Heart right ventricle (tissue), 16 donors: ENCODE results near the gene WDHD1. TPM values are rescaled to one million over a fixed set of nuclear protein-coding genes. Genes with fewer than 3 reads are reported as not detected.

Experiments
- ATAC-seq, 8 donors: fragments of 200-7000 bp; cut with Tn5 transposase; one replicate each; pipeline ENCODE4 v1.9.1; 2020; ENCODE audit warnings: mild to moderate bottlenecking in 8 of 8, moderate library complexity in 8 of 8, moderate number of reproducible peaks in 1 of 8
- DNase-seq, 2 donors: peaks; one replicate each; pipeline ENCODE4 v3.0.0-alpha.2; 2020
- H3K27ac ChIP-seq, 10 donors: fragments of 200-600 bp; sonication (generic) in 2 of 10; one replicate each; pipeline versions ENCODE4 v1.5.0 to v1.8.0; 2020 to 2022; ENCODE audit warnings: mild to moderate bottlenecking in 3 of 10
- H3K27me3 ChIP-seq, 7 donors: fragments of 200-600 bp; one replicate each; pipeline ENCODE4 v1.8.0; 2021 to 2022; ENCODE audit warnings: mild to moderate bottlenecking in 2 of 7
- H3K36me3 ChIP-seq, 9 donors: fragments of 200-600 bp; sonication (generic) in 1 of 9; one replicate each; pipeline versions ENCODE4 v1.5.0 to v1.8.0; 2020 to 2022; ENCODE audit warnings: mild to moderate bottlenecking in 2 of 9
- H3K4me1 ChIP-seq, 9 donors: fragments of 200-600 bp; sonication (generic) in 1 of 9; one replicate each; pipeline versions ENCODE4 v1.5.0 to v1.8.0; 2020 to 2022; ENCODE audit warnings: mild to moderate bottlenecking in 4 of 9
- H3K4me3 ChIP-seq, 10 donors: fragments of 200-600 bp; sonication (generic) in 2 of 10; one replicate each; pipeline versions ENCODE4 v1.5.0 to v1.8.0; 2020 to 2022; ENCODE audit warnings: mild to moderate bottlenecking in 7 of 10, moderate library complexity in 2 of 10
- H3K9me3 ChIP-seq, 11 donors: fragments of 200-600 bp in 10 of 11; sonication (generic) in 2 of 11; one replicate each; pipeline versions ENCODE4 v1.5.0 to v1.8.0; 2013 to 2022; ENCODE audit warnings: mild to moderate bottlenecking in 2 of 11, control low read depth in 1 of 11, moderate library complexity in 1 of 11
- WGBS, 2 donors: extraction: QIAGEN DNeasy Blood & Tissue Kit; methylation state at CpG; one replicate each; pipeline ENCODE4 v1.1.7; 2013; ENCODE audit warnings: inconsistent platforms in 1 of 2; 5-methylcytosine and 5-hydroxymethylcytosine counted together
- intact Hi-C, 10 donors: fragments of 100-400 bp; cut with DNase I; formaldehyde crosslinking; loops; one replicate each; pipeline versions ENCODE4 v1.11.1 to v1.14.2; 2022
- long read RNA-seq, 3 donors: library from polyadenylated mRNA; unstranded; transcript quantifications; one replicate each; pipeline ENCODE4 v2.0.0, GENCODE V29; 2020 to 2021
- polyA plus RNA-seq, 2 donors: library from polyadenylated mRNA; stranded (reverse); fragments of 200-250 nt; gene quantifications; one replicate each; pipeline ENCODE4 v1.2.3, GENCODE V29; 2013
- total RNA-seq, 10 donors: library from RNA; stranded (reverse); fragmentation: NEBNext Ultra II Directional in 3 of 10; extraction: Animal tissue kit (Norgen Biotek cat#: 25700) in 3 of 10; gene quantifications; one replicate each; pipeline versions ENCODE4 v1.2.1 to v1.2.4, GENCODE V29; 2021 to 2023
- TF ChIP-seq, protein P1 (sequence below), 9 donors: fragments of 200-600 bp; sonication (generic) in 2 of 9; IDR thresholded peaks; one replicate each; pipeline versions ENCODE4 v1.5.0 to v1.8.0; 2021 to 2022; ENCODE audit warnings: antibody characterized with exemption in 9 of 9, mild to moderate bottlenecking in 5 of 9, moderate library complexity in 1 of 9
- donor health status: Arrhythmogenic right ventricular cardiomyopathy.
- donor health status: ischemic (EF 13 %, LVEDD 7.1; RV severe dilation, severe dysfunction).
- donor health status: healthy with polysubstance abuse.
- donor health status: DM: no; HTN: yes; CAD: no.
- donor health status: DM: no; HTN: no; CAD: no.
- donor health status: ischemic (EF 25% LVEDD 6.9; RV normal size, moderate dysfunction).
- donor health status: ischemic (EF 25% LVEDD 5.7; RV mildly dilated, moderate dysfunction).
- donor health status: healthy.
- donor health status: DM: yes; HTN: yes; CAD: no.
- donor health status: Ischemic cardiomyopathy.
- donor health status: ischemic (EF 35%, LVEDD 5.7; RV mildly dilated, moderate dysfunction).
- donor health status: nonischemic (EF 11% LVEDD 7.7; RV severe dilation, severe dysfunction).
- donor health status: DM: yes; HTN: yes; CAD: no.
- donor health status: PGD.
- donor health status: ischemic (EF 29% LVEDD 5.4; RV normal size, mild dysfunction).
- donor health status: nonischemic (EF 23%, LVEDD 6.1; RV moderate dilation, normal function).

The WDHD1 gene, protein sequence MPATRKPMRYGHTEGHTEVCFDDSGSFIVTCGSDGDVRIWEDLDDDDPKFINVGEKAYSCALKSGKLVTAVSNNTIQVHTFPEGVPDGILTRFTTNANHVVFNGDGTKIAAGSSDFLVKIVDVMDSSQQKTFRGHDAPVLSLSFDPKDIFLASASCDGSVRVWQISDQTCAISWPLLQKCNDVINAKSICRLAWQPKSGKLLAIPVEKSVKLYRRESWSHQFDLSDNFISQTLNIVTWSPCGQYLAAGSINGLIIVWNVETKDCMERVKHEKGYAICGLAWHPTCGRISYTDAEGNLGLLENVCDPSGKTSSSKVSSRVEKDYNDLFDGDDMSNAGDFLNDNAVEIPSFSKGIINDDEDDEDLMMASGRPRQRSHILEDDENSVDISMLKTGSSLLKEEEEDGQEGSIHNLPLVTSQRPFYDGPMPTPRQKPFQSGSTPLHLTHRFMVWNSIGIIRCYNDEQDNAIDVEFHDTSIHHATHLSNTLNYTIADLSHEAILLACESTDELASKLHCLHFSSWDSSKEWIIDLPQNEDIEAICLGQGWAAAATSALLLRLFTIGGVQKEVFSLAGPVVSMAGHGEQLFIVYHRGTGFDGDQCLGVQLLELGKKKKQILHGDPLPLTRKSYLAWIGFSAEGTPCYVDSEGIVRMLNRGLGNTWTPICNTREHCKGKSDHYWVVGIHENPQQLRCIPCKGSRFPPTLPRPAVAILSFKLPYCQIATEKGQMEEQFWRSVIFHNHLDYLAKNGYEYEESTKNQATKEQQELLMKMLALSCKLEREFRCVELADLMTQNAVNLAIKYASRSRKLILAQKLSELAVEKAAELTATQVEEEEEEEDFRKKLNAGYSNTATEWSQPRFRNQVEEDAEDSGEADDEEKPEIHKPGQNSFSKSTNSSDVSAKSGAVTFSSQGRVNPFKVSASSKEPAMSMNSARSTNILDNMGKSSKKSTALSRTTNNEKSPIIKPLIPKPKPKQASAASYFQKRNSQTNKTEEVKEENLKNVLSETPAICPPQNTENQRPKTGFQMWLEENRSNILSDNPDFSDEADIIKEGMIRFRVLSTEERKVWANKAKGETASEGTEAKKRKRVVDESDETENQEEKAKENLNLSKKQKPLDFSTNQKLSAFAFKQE
- total RNA-seq (1 to 10 TPM in 9 of 10 donors, under 1 TPM in 1; 0.93 to 2.7 (median 2.1) TPM), polyA plus RNA-seq (under 1 TPM; 0.59 to 0.75 TPM)
- long read RNA-seq, donor 1: 0 reads
- long read RNA-seq, donor 2: 0 reads
- long read RNA-seq, donor 3, partial matches to known transcripts: 2 of 2 reads
- long read RNA-seq, donor 3, other reads (novel, unspliced or antisense): 0 of 2 reads

DNA sequence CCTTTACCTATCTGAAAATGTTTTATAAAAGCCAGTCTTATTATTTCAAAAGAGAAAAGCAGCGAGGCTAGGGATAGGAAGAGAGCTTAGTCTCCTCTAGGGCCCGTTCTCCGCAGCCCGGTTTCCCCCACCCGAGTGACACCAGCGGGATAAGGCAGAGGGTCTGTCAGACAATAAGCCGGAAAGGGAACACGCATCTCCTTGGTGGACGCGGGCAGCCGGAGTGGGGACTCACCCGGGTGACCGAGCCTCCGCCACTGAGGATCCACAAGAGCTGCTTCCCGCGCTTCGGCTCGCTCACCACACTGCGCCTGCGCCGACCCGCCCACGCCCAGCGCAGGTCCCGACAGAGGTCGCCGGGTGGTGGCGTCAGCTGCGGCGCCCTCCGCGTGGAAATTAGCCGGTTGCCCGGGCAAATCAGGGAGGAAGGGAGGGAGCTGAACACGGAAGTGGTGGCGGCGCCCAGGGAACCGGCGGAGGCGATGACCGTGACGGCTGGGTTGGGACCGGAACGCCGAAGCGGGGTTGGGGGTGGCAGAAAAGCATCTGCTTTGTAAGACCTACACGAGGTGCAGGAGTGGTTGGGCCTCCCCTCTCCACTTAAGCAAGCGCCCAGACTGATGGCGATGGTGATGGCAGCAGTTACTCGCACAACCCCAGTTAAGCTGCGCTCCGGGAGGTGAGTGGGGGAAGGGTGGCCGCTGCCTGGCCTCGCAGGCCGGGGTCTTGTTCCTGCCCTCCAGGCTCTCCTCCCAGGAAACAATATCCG is at the start of gene WDHD1, which contains the start of gene SOCS4:
WDHD1 (minus strand) TSS at position 307 of the 769 bp plus-strand sequence. CDS start 312 bp downstream, outside the sequence.
SOCS4 (plus strand) TSS at position 444 of the 769 bp plus-strand sequence. CDS start 15,806 bp downstream, outside the sequence.
- intact Hi-C loops: no loop called here
- H3K9me3 ChIP-seq: no peaks in the 10 kb centered on the region
- peak within 1 kb of the TSS; percentile 58 to 93 (median 86) for H3K27ac ChIP-seq
- ATAC-seq: peak; percentile 98 to 100 (median 100)
- peak; percentile 95 to 97 for DNase-seq
- 0 to 1% methylated on average over 56 of the region's 56 CpGs for whole genome bisulfite sequencing, 2 donors
- peaks cover 3 to 53% (median 41%) of the 10 kb centered on the region in 9 donors for H3K4me1 ChIP-seq
- H3K36me3 ChIP-seq: peaks cover 0 to 3% (median 0%) of the 10 kb centered on the region in 9 donors
- H3K4me3 ChIP-seq: peak within 1 kb of the TSS; percentile 62 to 95 (median 78)
- no peaks in the 10 kb centered on the region for H3K27me3 ChIP-seq
- TF ChIP-seq, protein P1, sequence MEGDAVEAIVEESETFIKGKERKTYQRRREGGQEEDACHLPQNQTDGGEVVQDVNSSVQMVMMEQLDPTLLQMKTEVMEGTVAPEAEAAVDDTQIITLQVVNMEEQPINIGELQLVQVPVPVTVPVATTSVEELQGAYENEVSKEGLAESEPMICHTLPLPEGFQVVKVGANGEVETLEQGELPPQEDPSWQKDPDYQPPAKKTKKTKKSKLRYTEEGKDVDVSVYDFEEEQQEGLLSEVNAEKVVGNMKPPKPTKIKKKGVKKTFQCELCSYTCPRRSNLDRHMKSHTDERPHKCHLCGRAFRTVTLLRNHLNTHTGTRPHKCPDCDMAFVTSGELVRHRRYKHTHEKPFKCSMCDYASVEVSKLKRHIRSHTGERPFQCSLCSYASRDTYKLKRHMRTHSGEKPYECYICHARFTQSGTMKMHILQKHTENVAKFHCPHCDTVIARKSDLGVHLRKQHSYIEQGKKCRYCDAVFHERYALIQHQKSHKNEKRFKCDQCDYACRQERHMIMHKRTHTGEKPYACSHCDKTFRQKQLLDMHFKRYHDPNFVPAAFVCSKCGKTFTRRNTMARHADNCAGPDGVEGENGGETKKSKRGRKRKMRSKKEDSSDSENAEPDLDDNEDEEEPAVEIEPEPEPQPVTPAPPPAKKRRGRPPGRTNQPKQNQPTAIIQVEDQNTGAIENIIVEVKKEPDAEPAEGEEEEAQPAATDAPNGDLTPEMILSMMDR (IDR thresholded peaks at IDR 0.05): peak in 6 of 9 donors; percentile 9 to 57 (median 30)

DNA sequence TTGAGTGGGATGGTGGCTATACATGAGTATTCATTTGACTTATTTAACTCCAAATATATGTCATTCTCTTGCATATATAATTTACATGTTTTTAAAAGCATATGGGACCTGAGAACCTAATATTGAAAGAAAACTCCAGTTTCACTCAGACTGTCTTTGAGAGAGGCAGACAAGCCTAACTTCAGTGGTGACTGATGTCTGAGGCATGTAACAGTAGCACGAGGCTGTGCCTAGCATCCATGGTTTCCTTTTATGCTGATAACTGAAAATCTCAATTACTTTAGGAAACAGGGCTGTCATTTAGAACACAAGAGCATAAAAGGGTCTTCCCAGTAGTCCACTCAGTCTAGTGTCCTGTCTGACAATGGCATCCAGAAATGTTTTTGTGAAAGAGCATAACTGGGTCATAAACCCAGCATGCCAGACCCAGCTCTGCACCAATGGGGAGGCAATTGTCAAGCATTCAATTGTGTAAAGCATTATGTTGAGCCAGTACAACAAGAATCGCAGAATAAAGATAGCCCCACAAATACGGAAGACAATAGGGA is 48.8 kb upstream of the WDHD1 start:
- no peaks in the 10 kb centered on the region for H3K27me3 ChIP-seq
- intact Hi-C loops: no loop called here
- H3K36me3 ChIP-seq: no peaks in the 10 kb centered on the region
- ATAC-seq: no peak
- no peak overlapping the region for H3K27ac ChIP-seq
- peaks cover 6 to 46% (median 34%) of the 10 kb centered on the region in 9 donors for H3K4me1 ChIP-seq
- no peak overlapping the region for H3K4me3 ChIP-seq
- 88 to 90% methylated on average over 3 of the region's 3 CpGs for WGBS, 2 donors
- DNase-seq: no peak
- no peaks in the 10 kb centered on the region for H3K9me3 ChIP-seq
- TF ChIP-seq, protein P1 (IDR thresholded peaks at IDR 0.05): no peak

DNA sequence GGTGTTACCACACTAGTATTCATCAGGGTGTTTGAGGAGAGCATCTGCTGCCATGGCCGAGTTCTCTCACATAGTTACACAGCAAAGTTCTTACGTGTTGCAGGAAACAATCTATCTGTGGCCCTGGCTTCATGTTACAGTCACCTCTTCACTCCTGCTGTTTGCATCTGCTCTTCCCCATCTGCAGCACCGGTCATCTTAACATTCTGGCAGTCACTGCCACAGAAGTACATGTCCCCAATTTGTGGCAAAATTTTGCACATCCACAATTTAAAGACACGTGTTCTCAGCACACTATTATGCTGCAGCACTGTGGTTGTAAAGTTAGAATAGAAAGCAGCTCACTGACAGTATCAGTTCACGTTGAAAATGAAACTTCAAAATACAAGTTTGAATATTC is 47.8 kb upstream of the WDHD1 start:
- Histone ChIP-seq H3K36me3 (peaks cover 0 to 2% (median 0%) of the 10 kb centered on the region in 9 donors), H3K27me3 (no peaks in the 10 kb centered on the region), H3K4me3 (no peak overlapping the region), H3K27ac (peak overlapping the region in 2 of 10 donors; percentile 5 to 39), H3K9me3 (no peaks in the 10 kb centered on the region), H3K4me1 (peaks cover 6 to 51% (median 34%) of the 10 kb centered on the region in 9 donors)
- intact Hi-C loops: no loop called here
- TF ChIP-seq, protein P1 (IDR thresholded peaks at IDR 0.05): no peak
- DNase-seq (no peak), ATAC-seq (no peak)
- WGBS, 2 donors: 17 to 23% methylated on average over 5 of the region's 5 CpGs
